ENCODE data around the gene EP400.

DNA sequence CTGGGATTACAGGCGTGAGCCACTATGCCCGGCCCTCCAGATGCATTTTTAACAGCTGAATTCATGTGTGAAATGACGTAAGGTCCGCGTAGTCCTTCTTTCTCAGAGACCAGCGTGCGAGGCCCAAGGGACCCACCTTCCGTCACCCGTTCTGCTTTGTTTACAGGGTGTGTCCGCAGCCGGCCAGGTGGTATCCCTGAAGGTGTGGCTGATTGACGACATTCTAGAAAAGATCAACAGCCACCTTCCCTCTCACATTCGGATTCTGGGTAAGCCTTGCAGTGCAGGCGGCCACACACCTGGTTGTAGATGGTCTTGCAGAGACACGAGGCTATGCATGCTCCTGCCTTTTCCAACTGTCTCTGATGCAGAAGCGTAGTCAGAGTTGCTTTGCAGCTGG is 10.7 kb upstream of the EP400 start:
- TF ChIP-seq, protein P1, sequence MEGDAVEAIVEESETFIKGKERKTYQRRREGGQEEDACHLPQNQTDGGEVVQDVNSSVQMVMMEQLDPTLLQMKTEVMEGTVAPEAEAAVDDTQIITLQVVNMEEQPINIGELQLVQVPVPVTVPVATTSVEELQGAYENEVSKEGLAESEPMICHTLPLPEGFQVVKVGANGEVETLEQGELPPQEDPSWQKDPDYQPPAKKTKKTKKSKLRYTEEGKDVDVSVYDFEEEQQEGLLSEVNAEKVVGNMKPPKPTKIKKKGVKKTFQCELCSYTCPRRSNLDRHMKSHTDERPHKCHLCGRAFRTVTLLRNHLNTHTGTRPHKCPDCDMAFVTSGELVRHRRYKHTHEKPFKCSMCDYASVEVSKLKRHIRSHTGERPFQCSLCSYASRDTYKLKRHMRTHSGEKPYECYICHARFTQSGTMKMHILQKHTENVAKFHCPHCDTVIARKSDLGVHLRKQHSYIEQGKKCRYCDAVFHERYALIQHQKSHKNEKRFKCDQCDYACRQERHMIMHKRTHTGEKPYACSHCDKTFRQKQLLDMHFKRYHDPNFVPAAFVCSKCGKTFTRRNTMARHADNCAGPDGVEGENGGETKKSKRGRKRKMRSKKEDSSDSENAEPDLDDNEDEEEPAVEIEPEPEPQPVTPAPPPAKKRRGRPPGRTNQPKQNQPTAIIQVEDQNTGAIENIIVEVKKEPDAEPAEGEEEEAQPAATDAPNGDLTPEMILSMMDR (IDR thresholded peaks at IDR 0.05; ENCODE audit: low read depth, low read length) = no peak
- TF ChIP-seq EZH2phosphoT487 (IDR thresholded peaks at IDR 0.05; ENCODE audit: low read depth) = no peak

Data from OCI-LY3 (cell line).